CD4-positive, alpha-beta T cell treated with Interleukin-4 for 4 hours (primary cell): Measurements from ENCODE around the gene SLC25A39.
"Not testable (repeated sequence)": the region's sequence is repeated elsewhere in the genome, so short reads cannot be mapped to it uniquely, and the experiment has no call there.

Experiments
- DNase-seq: peaks from one replicate; pipeline ENCODE4 v3.0.0-alpha.2; 2020

The SLC25A39 gene

GRCh38 chr17:44333371-44333770 is 8.7 kb upstream of the SLC25A39 start:
- no peak for DNase-seq

DNA sequence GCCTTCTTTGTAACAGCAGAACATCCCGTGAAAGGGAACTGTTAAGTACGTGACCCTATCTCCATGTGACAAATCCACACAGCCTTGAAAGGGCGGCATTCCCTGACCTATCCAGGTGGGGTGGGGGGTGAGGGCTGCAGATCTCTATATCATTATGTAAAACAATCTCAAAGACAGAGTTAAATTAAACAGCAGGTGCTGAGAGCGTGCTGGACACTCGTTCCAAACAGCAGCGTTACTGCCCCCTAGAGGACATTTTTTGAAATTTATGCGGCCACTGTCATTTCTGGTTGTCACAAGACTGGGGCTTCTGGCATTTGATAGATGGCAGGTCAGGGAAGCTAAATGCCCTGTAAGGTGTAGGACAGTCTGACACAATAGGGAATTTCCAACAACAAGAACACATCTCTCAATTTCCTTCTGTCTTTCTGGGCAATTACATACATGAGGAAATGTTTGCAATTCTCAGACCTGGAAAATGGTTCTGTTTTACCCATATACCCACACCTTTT is 6.7 kb upstream of the SLC25A39 start:
- peak; percentile 80 for DNase-seq

GRCh38 chr17:44330263-44330662 is 5.6 kb upstream of the SLC25A39 start:
- DNase-seq = not testable (repeated sequence)

- not testable (repeated sequence) for DNase-seq
These were observed 4.9 kb upstream of the SLC25A39 start for GRCh38 chr17:44329516-44329915.

DNA sequence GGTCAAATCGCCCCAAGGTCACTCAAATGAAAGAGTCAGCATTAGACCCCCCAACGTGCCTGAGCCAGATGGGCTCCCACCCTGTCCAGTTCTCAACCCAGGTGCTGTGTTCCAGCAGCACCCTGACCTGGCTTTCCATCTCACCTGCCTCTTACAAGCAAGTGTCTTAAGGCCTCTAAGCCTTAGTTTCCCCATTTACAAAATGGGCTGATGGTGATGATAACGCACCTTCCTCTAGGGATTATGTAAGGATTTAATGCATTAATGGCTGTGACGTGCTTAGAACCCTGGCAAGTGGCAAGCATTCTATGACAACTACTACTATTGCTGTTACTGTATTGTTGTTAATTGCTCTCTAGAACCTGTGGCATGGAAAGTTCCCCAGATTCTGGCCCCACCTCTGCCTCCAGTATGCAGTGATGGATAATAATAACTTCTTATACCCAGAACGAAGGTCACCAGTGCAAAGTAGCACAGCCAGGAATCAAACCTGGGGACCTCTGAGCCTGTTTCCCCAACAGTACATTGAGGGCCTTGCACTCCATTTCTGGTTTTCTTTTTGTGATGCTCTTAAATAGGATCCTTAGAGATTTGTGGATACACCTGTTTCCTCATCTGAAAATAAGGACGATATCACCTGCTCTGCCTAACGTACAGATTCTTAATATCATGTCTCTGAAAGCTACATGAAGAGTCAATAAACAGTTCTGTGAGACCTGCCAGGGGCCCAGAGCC is 3.3 kb upstream of the SLC25A39 start:
- no peak for DNase-seq

GRCh38 chr17:44326861-44327444 is 2.3 kb upstream of the SLC25A39 start:
- DNase-seq = peak; percentile 96

DNA sequence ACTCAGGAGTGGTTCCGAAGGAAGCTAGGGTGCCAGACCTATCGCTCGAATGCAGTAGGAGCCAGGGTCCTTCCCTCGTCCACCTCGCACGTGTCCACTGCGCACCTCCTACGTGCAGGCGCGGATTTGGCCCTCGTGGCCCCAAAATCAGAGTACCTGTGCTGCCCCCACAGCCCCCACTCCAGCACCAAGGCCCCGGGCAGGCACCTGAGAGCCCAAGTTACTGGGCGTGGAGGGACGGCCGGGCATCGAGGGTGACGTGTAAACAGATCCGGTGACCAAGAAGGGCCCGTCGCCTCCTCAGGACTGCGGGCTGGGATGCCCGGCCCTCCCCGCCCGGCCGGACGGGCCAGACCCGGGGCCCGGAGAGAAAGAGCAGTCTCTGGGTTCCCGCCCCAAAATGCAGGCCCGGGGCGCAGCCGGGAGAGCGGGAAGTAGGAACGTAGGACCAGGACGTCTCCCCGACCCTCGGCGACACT is 492 bp downstream of the SLC25A39 start:
- no peak for DNase-seq

GRCh38 chr17:44323359-44324091 is 1.1 kb downstream of the SLC25A39 start:
- no peak for DNase-seq

GRCh38 chr17:44322236-44322895 is 2.3 kb downstream of the SLC25A39 start:
- DNase-seq = no peak

DNA sequence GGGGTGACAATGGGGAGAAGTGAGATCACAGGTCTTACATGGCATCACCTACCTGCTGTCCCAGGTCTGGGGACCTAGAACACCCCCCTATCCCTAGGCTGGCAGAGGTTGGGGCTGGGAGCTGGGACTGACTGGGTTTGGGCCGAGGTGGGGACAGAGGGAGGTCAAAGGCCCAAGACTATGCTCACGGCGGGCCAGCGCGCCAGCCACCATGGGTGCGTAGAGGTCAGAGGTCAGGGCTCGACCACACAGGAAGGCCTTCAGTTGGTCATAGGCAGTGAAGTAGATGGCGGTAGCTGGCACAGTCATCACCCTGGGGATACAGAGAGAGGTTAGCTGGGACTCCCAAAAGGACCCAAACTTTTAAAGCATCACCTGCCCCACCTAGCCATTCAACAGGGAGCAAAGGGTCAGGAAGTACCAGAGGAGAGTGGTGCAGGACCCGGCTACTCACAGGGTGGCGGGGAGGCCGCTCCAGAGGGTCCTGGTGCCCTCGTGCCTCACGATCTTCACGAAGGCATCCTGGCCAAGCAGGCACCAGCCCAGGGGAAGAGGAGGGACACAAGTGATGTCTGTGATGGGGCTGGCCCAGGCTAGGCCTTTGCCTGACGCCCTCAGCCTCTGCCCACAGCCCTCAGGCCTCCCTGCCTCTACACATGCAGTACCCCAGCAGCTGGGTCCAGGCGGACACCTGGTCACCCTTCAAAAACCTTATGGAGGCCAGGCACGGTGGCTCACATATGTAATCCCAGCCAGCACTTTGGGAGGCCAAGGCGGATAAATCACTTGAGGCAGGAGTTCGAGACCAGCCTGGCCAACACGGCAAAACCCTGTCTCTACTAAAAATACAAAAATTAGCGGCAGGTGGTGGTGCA is 3.1 kb downstream of the SLC25A39 start:
- no peak for DNase-seq

GRCh38 chr17:44320066-44320465 is 4.6 kb downstream of the SLC25A39 start:
- DNase-seq = no peak

GRCh38 chr17:44318077-44318892 is 6.3 kb downstream of the SLC25A39 start:
- DNase-seq = no peak

- no peak for DNase-seq
These were observed 7.1 kb downstream of the SLC25A39 start for GRCh38 chr17:44317545-44317944.

GRCh38 chr17:44315760-44316731 is 8.6 kb downstream of the SLC25A39 start:
- DNase-seq = no peak

DNA sequence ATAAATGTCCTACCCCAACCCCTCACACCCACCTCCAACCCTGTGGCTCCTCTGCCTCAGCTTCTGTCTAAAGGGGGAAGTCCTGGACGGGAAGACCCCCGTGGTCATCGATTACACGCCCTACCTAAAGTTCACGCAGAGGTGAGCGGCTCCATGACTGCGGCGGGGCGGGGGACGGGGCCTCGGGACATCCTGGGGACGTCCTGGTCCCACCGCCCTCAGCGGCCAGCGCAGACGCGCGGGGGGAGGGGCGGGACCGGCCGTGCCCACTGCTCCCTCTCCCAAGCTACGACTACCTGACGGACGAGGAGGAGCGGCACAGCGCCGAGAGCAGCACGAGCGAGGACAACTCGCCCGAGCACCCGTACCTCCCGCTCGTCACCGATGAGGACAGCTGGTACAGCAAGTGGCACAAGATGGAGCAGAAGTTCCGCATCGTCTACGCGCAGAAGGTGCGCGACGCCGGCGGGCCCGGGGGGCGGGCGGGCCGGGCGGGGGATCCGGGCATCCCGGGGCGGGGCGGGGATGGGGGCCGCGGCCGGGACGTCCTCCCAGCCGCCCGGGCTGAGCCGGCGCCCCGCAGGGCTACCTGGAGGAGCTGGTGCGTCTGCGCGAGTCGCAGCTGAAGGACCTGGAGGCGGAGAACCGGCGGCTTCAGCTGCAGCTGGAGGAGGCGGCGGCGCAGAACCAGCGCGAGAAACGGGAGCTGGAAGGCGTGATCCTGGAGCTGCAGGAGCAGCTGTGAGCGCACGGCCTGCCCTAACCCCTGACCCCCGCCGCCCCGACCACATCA is 9.6 kb downstream of the SLC25A39 start:
- no peak for DNase-seq

DNA sequence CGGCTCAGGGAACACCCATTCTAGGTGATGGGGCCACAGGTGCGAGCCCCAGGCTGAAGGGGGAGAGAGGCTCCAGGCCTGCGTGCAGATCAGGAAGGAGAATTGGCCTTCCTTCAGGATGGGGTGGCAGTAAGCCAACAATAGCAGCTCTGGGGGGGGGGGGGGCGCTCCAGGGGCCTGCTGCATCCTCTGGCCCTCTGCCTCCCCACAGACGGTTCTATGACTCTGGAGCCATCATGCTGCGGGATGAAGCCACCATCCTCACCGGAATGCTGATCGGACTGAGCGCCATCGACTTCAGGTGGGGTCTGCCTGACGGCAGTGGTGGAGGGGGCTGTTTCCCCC is 10.1 kb downstream of the SLC25A39 start:
- no peak for DNase-seq

DNA sequence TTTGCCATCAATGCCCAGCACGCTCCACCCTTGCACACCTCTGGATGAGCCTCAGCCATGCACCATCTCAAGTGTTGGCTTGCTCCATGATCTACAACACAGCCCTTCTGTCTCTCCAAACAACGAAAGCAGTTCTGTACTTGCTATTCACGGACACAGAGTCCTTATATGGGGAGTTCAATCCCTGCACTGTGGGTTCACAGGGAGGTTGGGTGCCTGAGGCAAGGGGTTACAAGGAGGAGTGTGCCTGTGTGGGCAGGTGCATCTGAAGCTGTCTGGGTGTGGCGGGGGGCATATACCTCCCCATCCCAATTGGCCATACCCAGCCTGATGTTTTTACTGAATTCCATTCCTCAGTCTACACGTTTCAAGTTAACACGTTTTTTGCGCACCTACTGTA is 10.6 kb downstream of the SLC25A39 start:
- no peak for DNase-seq

- DNase-seq = no peak
These were observed 12.1 kb downstream of the SLC25A39 start for GRCh38 chr17:44312396-44313104.
